ENCODE measurements around the gene TIMD4.
A peak's percentile ranks its signal among the peaks of the same experiment; 100 is the strongest.

The TIMD4 gene

DNA sequence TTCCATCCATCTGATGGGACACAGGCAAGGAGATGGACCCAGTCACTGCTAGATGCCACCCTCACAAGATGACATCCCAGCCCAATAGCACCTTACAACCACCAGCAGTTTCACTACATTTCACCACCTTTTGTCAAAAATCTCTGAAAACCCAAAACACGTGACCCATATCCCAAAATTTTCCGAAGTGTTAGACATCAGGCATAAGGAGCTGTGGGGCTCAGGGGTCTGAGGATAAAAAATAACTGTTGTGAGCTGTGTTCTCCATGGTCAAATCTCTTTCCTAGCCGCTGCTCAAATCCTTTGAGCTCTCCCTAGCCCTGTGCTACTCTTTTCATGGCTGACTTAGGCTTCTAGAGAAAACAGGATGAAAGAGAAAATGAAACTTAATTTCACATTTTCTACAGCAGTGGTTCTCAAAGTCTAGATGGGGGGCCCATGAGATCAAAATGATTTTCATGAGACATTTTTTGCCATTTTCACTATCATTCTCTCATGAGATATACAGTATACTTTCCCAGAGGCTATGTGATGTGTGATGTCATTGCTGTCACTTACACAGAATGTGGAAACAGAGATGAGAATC is 40.7 kb downstream of the TIMD4 start:
- DNase-seq (ENCODE audit: low read depth in 2 of 2), result no peak

DNA sequence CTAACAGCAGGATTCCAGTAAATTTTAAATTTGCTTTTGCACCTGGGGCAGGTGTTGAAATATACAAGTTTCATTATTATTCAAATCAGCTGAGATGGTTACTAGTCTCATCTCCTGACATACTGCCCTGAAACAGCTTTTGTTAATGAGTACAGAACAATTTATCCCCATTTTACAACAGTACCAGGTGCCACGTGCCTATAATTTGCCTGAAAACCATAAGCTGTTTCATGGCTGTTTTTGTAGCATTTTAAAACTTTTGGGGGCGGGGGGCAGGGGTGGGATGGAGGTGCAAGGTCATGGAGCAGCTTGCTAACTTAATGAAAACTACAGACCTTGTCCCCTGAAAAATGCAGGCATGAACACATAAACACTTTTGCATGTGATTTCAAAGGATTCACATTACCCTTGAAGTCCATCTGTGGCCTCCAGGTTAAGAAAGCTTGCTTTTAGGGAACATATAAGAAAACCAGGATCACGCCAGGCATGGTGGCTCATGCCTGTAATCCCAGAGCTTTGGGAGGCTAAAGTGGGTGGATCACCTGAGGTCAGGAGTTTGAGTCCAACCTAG is 42.1 kb downstream of the TIMD4 start:
- no peak for DNase-seq (ENCODE audit: low read depth in 2 of 2)

DNA sequence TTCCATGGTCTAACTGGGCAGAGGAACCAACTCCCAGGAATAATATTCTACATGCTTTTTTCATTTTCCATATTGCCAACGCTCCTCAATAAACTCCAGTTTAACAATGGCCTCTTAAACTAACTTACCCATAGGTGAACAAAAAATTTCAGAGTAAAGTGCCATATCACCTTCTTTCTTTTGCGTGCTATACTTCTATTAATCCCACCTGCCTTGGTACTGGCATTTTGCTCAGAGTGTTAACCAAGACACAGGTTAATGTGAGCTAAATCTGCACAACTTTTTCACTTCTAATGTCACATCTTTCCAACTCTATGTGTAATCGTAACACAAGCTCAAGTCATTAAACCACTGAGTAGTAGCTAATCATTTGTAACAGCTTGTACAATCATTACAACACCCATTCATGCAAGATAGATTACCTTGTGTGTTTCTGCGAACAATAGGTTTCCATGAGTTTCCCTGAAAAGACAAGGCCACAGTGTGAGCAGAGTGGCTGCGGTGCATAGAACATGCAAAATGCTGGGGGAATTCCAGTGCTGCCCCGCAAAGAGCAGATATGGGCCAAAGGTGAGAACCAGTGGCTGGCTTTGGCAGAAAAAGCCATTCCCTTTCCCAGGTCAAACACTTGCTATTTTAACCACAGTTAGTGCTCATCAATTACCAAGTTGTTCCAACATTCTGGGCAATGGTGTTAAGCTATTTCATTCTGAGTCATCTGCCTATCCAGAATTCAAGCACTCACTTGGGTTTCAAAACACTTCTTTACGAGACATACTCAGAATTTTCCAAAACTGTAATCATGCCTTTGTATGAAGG is 42.8 kb downstream of the TIMD4 start:
- DNase-seq (ENCODE audit: low read depth in 2 of 2), result peak; percentile 57 to 67

DNA sequence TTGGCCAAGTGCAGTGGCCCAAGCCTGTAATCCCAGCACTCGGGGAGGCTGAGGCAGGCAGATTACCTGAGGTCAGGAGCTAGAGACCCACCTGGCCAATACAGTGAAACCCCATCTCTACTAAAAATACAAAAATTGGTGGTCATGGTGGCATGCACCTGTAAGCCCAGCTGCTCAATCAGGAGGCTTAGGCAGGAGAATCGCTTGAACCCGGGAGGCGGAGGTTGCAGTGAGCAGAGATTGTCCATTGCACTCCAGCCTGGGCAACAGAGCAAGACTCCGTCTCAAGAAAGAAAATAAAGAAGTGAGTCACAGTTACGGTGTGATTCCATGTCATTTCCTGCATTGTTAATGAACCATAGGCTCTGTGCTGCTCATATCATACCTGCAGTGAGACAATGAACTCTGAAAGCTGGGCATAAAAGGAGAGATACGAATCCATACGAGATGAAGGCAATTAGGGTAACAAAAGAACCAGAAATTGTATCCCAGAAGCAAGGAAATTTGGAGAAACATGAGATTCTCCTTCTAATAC is 44.6 kb downstream of the TIMD4 start:
- no peak for DNase-seq (ENCODE audit: low read depth in 2 of 2)

DNA sequence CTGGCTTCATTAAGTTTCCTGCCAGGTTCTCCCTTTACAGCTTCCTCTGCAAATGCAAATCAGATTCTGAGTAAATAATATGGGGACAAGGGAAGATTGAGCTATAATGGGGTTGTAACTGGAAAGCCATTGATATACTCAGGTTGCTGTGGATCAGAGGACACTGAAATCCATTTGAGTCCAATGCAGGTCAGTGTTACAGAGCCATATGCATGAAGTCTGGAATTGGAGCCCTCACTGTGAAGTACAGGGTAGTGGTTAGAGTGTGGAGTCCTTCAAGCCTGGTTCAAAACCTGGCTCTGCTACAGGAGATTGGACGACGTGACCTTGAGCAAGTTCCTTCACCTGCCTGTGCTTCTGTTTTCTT is 48.7 kb downstream of the TIMD4 start:
- DNase-seq (ENCODE audit: low read depth in 2 of 2), result no peak

DNA sequence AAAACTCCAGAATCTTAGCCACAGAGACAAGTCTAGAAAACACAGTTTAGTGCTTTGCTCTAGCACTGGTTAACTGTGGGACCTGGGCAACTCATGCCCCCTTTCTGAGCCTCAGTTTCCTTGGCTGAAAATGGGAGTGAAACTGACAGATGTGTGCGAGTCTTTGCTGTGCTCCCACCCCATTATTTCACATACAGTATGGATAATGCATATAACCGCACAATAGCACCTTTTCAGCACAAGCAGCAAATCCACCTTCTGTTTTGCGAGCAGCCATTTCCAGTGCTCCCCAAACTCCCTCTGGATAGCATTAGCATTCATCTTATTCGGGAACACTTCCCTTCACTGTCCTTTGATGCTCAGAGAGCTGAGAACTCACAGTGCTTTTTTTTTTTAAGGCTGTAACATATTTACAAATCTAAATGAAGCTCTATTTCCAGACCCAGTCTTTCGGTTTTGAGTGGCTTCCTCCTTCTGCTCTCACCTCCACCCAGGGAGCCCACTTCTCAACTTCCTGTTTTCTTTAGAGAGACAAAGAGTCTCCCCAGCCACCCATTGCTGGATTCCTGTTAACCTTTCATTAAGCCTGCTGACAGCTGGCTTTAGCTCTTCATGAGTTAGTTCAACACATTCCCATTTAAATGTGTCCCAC is 49.2 kb downstream of the TIMD4 start:
- no peak for DNase-seq (ENCODE audit: low read depth in 2 of 2)

DNA sequence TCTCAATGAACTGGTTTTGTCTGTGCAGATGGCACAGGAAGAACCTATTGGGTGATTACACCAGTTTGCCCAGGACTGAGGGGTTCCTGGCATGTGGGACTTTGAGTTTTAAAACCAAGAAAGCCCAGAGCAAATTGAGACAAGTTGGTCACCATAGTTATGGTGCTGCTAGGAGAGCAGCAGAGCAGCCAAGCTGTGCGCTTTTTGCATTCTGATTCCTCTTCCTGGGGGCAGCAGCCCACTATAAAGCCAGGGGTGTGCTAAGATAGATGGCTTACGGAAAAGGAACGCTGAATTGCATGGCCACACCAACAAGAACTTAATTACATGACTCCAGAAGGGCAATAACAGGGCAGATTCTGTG is 49.7 kb downstream of the TIMD4 start:
- no peak for DNase-seq (ENCODE audit: low read depth in 2 of 2)

DNA sequence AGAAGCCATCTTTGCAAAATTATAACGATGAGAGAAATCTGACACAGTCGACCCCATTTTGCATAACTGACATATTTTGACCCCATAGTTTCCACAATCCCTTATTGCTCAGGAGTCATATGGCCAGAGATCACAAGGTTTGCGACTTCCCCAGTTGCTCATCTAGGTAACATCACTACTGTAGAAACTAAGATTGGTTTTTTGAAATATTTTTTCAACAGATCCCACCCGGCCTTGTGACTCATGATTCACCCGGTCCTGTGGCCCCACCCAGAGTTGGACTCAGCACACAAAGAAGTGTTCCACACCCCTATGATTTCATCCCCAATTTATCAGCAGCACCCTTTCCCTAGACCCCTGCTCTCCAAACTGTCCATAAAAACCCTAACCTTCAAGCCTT is 50.2 kb downstream of the TIMD4 start:
- no peak for DNase-seq (ENCODE audit: low read depth in 2 of 2)

DNA sequence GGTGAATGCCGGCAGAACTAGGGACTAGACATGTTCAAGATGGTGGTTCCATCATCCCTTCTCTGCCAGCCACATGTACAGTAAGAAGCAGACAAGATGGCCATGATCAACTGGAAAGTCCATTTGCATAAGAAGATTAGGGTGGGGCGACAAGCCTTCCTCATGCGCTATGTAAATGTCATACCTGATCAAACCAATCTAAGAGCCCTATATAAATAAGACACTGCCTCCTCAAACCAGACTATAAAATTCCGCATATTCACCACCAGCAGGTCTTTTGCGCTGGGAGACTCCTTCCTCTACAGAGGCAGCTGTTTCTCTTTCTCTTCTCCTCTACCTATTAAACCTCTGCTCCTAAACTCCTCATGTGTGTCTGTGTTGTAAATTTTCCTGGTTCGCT is 53.8 kb downstream of the TIMD4 start:
- DNase-seq (ENCODE audit: low read depth in 2 of 2), result no peak

DNA sequence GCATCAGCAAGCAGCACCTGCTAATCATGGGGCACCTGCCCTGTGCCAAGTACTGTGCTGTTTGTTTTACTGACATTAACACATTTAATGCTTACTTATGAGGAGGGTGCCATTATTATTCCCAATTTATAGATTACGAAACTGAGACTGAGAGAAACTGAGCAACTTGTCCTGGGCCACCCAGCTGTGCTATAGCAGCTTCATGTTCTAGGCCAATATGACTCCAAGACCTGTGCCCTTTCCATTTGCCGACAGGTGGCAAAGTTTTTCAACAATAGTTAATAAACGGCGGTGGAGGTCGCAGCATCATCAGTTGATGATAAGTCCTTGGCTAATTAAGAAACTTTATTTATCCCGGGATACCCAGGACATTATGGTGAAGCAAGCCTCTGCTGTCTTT is 55.4 kb downstream of the TIMD4 start:
- no peak for DNase-seq (ENCODE audit: low read depth in 2 of 2)

DNA sequence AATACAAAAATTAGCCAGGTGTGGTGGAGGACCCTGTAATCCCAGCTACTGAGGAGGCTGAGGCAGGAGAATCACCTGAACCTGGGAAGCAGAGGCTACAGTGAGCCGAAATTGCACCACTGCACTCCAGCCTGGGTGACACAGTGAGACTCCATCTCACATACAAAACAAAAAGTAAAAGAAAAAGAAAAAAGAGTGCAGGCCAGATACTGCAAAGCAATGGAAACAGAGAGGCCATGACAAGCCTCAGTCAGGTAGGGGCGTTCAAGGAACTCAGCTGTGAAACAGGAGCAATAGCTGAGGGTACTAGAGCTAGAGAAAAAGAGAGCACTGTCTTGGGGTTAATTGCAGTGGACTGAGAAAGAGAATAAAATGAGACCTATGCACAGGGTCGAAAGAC is 56.2 kb downstream of the TIMD4 start:
- no peak for DNase-seq (ENCODE audit: low read depth in 2 of 2)

DNA sequence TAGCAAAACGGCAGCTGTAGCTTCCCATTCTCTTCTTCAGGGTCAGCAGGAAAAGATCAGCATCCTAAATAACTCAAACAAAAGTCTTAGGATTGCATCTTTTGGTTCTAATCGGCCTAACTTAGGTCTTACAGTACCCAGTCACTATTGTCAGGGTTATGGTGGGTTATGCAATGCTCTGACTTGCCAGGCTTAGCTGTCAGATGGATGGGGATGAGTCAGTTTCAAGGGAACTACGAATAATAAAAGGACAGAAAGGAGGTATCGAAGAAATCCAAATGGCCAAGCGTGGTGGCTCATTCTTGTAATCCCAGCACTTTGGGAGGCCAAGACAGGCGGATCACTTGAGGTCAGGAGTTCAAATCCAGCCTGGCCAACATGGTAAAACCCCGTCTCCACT is 66.5 kb downstream of the TIMD4 start:
- no peak for DNase-seq (ENCODE audit: low read depth in 2 of 2)

DNA sequence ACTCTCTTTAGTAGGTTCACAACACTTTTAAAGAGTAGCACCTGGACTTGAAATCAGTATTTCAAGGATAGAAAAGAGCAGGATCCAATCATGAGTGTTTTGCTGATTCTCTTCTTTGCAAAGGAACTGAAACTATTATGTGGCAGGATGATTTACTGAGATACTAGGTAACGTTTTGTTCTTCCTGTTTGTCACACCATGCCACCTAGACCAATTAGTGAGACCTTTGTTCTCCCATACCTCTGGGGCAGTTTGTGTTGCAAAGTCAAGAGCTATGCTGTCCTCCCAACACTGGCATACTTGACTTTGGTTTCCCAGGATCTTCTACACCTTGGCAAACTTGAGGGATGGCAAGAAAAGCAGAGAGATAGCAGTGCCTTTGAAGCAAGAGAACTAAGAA is 69.5 kb downstream of the TIMD4 start:
- no peak for DNase-seq (ENCODE audit: low read depth in 2 of 2)

DNA sequence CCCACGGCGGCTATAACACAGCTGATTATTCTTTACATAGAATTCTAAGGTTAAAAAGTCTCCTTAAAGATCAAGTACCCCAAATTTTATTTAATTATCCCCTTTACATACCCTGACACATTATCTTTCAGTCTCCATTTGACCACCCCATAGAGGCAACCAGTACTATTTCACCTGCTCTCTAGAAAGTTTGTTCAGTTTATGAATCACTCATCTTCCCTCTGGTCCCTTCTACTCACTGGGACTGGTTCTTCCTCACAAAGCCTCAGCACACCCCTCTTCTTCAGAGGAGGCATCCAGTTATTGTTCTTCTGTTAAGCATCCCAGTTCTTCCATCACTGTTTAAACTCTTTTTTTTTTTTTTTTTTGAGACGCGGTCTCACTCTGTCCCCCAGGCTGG is 70.2 kb downstream of the TIMD4 start:
- no peak for DNase-seq (ENCODE audit: low read depth in 2 of 2)

DNA sequence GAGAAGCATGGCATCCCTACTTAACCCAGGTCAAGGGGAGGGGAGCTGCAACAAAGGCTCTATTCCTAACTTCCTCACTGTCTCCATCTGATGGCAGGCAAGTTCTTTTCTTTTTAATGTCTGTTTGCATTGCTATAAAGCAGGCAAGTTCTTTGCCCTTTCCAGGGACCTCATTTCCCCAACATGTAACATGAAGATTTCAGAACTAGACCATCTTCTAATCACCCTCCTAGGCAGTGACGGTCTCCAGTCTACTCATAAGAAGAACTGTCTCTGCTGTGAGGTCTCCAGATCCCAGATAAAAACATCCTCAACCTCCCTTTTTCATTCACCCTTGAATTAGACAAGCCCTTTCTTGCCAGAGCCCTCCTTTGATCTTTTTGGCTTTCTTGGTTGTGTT is 70.8 kb downstream of the TIMD4 start:
- no peak for DNase-seq (ENCODE audit: low read depth in 2 of 2)

DNA sequence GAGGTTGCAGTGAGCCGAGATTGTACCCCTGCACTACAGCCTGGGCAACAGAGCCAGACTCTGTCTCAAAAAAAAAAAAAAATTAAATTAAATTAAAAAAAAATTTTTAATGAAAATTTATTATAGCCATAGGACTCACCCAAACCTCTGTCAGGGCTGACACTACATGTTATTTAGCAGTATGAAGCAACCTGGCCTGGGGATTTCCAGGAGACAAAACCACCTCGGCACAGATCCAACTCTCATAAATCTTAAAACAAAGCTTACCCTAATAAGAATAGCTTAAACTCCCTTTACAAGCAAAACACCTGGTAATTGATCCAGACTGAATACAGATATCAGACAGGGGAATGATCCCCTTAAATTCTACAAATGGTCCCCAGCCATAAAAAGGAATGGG is 74.5 kb downstream of the TIMD4 start:
- no peak for DNase-seq (ENCODE audit: low read depth in 2 of 2)

DNA sequence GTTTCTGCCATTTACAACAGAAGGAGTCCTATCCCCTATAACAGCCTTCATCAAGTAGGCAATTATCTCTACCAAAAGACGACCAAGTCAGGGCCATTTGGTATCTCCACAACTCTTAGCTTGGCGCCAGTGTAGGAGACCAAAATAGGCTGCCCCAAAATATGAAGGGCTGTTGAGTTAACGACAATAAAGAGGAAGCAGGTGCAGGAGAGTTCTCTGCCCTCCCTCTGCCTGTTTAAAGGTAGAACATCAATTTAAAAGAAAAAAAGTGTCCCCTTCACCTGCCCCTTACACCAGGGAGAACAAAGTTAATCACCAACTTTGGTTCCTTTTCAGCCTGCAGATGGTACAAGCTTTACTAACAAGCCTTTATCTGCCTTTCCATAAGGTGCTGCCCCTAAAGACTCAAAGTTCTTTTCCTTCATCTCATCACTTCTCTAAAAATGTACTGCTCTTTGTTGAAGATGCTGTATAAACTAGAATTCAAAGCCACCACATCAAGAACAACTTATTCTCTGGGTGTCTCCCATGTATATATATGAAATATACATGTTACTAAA is 79.6 kb downstream of the TIMD4 start:
- DNase-seq (ENCODE audit: low read depth in 2 of 2), result no peak

DNA sequence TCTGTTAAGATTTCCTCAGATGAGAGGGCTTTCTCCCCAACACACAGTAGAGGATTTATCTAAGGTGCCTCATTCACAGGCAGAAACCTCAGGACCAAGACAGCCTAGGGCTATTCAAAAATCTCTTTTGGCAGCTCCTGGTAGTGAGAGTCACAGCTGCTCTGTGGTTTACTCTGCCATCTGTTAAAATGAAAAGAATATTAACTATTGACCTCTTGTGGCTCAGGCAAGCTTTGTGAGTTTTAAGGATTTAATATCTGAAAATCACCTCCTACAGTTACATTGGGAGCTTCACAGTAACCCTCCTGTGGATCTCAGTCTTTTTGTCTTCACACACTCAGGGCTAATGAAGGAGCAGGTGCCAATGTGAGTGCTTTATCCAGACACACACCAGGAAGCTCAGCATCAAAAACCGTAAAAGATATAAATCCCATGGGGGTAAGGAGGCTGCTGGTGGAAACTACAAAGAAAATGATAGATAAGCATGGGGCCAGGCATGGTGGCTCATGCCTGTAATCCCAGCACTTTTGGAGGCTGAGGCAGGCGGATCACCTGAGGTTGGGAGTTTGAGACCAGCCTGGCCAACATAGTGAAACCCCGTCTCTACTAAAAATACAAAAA is 83.3 kb downstream of the TIMD4 start:
- DNase-seq (ENCODE audit: low read depth in 2 of 2), result no peak

DNA sequence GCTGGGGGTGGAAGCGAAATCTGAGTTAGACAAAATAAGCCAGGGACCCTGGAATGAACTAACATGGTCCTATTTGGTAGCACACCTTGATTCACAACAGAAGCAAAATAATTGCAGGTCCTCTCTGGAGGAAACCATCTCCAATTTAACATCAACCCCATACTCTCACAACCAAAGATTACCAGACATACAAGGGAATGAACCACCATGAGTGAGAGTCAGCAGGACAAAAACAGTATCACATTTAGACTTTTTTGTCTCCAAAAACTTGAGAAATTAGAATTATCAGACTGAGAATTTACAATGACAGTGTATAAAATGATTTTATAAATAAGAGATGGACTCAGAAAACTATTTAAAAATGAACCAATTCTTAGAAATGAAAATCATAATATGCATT is 91.8 kb downstream of the TIMD4 start:
- no peak for DNase-seq (ENCODE audit: low read depth in 2 of 2)

DNA sequence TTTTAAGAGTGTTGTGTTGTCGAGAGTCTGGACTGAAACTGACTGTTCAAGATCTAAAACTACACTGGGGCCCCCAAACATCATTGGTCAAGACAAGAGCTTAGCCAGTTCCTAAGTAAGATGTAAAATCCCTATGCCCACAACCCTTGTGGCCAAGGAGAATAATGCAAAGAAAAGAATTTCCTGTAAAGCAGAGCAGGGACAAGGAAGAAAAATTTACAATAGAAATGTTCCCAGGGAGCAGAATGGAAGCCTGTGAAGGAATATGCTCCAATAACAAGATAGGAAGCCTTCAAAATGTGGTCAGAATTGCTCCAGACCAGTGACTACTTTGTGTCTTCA is 92.6 kb downstream of the TIMD4 start:
- DNase-seq (ENCODE audit: low read depth in 2 of 2), result no peak

All from stimulated activated CD8-positive, alpha-beta memory T cell treated with anti-CD3 and anti-CD28 coated beads, Interleukin-2, amount 100 ng/mL, for 48 hours (primary cell).